Activated T-cell treated with anti-CD3 and anti-CD28 coated beads, Interleukin-2, amount 50 U/mL, for 48 hours (primary cell): ENCODE results near the gene PRELP.
"Not testable (repeated sequence)": the region's sequence is repeated elsewhere in the genome, so short reads cannot be mapped to it uniquely, and the experiment has no call there.

Experiments
- DNase-seq, 2 experiments: peaks; one replicate each; pipeline ENCODE4 v3.0.0-alpha.2; 2020

Gene PRELP

GRCh38 chr1:203454986-203455471 lies 20.6 kb upstream of the PRELP start:
- DNase-seq = no peak

GRCh38 chr1:203455706-203456105 lies 19.9 kb upstream of the PRELP start:
- no peak for DNase-seq

DNA sequence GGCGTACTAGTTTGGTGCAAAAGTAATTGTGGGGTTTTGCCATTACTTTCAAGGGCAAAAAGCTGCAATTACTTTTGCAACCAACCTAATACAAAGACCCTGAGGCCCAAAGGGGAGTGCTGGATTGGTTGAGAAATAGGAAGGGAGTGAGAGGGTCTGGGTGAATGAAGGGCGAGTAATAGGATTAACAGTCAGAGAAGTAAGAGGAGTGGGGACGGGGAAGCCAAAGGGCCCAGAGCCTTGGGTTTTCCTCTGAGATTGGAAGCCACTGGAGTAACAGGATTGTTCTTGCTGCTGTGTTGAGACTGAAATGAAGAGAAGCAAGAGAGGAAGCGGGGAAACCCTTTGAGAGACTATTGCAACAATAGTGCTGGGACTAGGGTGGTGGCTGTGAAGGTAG lies 19.0 kb upstream of the PRELP start:
- DNase-seq = no peak

GRCh38 chr1:203458078-203458477 lies 17.5 kb upstream of the PRELP start:
- DNase-seq = no peak

DNA sequence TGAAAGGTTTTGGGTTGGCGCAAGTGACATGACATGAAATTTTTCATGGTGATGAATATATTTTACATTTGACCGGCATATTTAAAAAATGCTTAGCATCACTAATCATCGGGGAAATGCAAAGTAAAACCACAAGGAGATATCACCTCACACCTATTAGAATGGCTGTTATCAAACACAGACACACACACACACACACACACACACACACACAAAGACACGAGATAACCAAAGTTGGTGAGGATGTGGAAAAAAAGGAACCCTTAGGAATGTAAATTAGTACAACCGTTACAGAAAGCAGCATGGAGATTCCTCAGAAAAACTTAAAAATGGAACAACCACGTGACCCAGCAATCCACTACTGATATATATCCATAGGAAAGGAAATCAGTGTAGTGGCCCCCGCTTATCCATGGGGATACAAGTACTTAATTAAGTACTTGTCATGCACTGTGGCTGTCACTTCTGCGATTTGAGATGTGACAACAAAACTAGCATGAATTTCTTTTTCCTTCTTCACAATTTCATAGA lies 15.9 kb upstream of the PRELP start:
- no peak for DNase-seq

GRCh38 chr1:203461717-203462116 lies 13.9 kb upstream of the PRELP start:
- DNase-seq = no peak

DNA sequence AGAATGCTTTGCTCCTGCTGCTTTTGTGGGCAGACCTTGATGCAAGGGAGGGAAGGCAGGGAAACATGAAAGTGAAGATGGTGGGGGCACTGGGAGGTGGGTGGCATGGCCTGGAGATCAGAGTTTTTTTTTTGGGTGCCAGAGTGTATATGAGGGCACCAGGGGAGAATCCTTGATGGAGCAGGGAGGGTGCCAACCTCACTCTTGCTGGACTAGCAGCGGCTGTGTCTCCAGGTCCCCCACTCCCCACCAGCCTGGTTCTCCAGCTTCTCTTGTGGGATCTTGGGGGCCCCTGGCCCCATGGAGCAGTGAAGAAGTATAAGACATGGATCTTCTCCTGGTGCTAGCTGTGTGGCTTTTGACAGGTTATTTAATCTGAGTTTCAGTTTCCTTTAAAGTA lies 13.5 kb upstream of the PRELP start:
- no peak for DNase-seq

DNA sequence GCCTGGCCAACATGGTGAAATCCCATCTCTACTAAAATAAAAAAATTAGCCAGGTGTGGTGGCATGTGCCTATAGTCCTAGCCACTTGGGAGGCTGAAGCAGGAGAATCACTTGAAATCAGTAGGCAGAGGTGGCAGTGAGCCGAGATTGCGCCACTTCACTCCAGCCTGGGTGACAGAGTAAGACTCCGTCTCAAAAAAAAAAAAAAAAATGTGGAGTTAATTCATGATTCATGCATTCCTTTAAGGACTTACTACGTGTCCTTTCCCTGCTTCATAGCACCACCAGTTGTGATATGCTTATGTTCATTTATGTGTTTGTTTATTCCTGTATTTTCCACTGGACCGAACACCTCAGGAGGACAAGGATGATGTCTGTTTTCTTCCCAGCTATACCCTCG lies 12.7 kb upstream of the PRELP start:
- no peak for DNase-seq

- DNase-seq = no peak
These were observed 12.0 kb upstream of the PRELP start for GRCh38 chr1:203463469-203464062.

- no peak for DNase-seq
These were observed 11.4 kb upstream of the PRELP start for GRCh38 chr1:203464226-203464625.

- no peak for DNase-seq
These were observed 10.9 kb upstream of the PRELP start for GRCh38 chr1:203464743-203465142.

- no peak for DNase-seq
These were observed 10.3 kb upstream of the PRELP start for GRCh38 chr1:203465146-203465798.

DNA sequence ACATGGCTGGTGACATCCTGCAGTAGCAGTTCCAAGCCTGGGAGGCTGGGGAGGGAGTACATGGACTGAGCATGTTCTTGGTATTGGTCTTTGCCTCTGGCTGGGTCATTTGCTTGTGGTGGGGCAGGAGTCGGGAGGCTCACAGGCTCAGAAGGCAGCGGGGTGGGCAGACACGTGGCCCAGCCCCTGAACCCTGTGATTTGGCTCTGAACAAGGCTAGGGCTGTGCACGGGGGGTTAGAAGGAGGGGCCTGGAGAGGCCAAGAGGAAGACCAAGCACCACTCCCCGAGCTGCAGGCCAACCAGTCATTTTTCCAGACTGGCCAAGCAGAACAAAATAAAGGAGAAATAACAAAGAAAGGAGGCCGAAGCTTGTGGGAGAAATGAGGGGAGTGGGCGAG lies 9.7 kb upstream of the PRELP start:
- no peak for DNase-seq

DNA sequence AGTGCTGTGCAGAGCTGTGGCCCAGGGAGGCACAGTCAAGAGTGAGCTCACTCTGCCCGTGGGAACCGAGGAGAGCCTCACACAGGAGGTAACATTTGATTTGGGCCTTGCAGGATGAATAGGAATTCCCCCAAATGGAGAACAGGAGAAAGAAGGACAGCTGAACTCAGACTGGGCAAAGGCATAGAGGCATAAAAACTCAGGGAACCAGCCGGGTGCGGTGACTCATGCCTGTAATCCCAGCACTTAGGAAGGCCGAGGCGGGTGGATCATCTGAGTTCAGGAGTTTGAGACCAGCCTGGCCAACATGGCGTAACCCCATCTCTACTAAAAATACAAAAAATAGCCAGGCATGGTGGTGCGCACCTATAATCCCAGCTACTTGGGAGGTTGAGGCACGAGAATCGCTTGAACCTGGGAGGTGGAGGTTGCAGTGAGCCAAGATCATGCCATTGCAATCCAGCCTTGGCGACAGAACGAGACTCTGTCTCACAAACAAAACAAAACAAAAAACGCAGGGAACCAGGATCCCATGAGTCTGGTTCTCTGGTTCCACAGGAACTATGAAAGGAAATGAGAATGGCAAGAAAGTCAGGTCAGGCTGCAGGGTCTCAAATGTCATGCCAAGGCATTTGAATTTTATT lies 8.6 kb upstream of the PRELP start:
- DNase-seq = not testable (repeated sequence)

DNA sequence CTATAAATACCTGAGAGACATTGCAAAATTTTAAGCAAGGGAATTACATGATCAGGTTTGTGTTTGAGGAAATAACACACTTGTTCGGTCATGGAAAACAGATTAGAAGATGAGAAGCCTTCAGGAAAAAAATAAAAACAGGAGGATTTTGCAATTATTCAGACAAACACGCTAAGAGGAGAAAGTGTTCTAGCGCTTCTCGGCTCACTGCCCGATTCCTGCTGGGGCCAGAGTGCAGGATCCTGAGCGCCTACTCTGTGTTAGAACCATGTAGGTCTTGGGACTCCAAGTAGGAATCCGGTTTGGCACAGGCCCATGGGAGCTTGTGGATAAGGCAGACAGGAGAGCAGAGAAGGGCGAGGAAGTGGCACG lies 8.1 kb upstream of the PRELP start:
- DNase-seq = no peak

GRCh38 chr1:203468326-203468725 lies 7.3 kb upstream of the PRELP start:
- no peak for DNase-seq

DNA sequence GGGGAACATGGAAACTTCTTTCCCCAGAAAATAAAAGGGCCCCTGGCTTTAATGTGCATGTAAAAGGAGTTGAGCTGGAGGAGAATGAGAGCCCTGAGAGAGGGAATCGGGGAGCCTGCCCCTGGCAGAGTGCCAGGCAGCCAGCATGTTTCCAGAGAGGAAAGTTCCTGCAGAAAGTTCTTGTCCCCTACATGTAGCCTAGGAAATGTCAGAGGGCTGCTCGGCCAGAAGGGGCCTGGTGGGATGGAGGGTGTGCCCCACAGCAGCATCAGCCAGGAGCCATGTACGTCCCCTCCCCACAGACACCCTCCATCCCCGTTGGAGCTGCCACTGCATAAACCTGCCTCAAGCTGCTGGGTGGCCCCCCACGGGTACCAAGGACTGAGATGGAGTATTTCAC lies 5.4 kb upstream of the PRELP start:
- no peak for DNase-seq

DNA sequence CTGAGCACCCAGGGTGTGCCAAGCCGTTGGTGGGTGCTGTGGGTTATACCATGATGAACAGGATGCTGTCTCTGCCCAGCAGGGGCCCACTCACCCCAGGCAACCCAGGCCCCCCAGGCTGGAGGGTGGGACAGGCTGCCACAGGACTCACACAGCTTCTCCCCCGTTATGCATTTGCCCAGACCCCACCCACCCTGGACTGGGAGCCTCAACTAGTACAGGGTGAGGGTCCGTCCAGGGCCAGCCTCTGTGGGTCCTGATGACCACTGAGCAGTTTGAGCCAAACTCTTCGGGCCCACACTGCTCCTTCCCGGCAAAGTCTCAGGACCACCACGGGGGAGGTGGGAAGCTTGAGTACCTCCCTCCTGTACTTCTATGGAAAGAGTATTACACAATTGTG lies 3.8 kb upstream of the PRELP start:
- no peak for DNase-seq

DNA sequence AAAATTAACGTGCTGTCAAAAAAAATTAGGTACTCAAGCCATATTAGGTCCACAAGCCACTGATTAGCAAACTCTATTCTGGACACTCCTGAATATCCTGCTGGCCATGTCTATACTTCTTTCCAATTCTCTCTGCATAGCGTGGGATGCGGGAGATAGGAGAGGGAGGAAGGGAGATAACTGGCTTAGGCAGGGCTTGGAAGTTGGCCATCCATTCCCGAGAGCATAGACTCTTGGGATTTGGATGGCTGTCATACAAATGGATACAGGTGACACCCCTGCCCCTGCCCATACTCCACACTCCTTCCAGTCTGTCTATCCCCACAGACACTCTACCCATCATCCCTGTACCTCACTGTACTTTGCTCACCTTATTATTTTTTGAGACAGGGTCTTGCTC lies 2.3 kb upstream of the PRELP start:
- DNase-seq = no peak

DNA sequence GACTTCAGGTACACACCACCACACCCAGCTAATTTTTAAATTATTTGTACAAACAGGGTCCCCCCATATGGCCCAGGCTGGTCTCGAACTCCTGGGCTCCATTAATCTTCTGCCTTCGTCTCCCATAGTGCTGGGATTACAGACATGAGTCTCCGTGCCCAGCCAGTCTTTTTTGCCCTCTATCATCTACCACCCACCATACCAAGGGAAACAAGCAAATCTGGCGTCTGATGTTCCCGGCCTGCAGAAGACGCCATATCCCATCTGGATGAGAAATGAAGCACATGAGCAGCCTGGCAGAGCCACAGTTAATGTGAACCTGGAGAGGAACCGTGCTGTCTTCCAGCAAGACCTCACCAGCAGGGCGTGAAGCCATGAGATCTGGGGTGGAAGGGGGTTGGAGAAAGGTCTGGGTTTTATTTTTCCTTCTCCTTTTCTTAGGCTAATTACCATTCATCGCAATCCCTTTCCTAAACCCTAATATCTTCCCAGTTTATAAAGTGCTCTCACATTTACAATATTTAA lies 1.8 kb upstream of the PRELP start:
- DNase-seq = no peak

DNA sequence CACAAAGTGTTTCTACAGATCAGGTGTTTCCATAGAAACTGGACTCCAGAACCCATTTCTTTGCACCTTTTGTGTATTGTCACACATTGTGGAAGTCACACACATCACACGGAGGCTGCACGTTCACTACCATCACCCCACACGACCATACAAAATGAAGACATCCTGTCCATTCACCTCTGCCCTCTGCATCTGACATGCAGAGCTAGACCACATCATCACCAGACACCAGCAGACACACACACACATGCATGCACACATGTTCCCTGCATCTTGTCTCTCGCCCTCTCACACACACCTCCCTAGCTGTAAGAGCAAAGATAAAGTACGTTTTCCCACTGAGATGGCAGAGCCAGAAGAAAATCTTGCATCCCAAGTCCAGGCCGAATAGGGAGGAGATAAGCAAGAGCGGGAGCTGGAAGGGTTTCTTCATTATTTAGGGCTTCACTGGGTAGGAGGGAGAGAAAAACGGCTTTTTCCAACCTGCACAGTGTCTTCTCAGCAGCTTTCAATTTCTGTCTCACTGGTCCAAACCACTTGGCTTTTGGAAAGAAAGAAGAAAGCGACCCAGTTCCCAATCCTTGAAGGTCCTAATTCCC lies 709 bp downstream of the PRELP start:
- DNase-seq = no peak

DNA sequence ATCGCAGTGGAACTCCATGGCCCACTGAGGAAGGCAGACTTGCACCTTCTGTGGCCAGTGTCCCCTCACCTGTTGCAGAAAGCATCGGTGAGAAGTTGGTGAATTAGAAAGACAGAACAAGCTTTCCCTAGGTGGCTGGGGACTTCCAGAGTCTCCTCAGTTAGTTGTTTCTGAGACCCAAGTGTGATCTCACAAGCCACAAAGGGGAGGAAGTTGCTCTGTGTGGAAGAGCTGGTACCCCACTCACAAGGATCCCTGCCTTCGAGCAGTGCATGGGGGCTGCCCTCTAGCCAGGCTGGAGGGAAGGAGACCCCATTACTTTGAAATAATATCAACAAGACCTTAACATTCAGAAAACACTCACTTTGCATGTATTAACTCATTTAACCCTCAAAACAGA lies 2.1 kb downstream of the PRELP start:
- DNase-seq = no peak

- no peak for DNase-seq
These were observed 2.6 kb downstream of the PRELP start for GRCh38 chr1:203478231-203478630.

DNA sequence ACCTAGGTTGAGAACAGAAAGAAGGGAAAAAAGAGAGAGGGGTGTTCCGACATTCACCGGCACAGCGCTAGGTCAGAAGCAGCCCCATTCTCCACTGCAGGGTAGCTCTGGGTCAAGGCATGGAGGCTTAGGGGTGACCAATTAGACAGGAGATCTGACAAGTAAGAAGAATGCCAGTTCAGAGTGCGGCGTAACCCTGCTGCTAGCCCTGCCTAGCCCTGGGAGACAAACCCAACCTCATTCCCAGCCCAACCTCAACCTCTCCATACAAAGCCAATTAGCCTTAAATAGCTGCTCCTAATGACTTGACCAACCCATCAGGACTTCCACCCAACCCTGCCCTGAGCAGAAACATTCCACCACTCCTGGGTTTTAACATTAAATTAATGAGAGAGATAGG lies 3.4 kb downstream of the PRELP start:
- DNase-seq = no peak
